WERI-Rb-1 (cell line): Measurements from ENCODE around the gene CCDC137.

Experiments used
- DNase-seq: peaks from one replicate; pipeline ENCODE4 v3.0.0-alpha.2; 2020
- H3K27ac ChIP-seq: fragments of 250-450 bp; sonication (Bioruptor Pico); 2 replicates; pipeline ENCODE4 v1.5.1; 2020; ENCODE audit warnings: mild to moderate bottlenecking, moderate library complexity
- H3K27me3 ChIP-seq: fragments of 250-450 bp; sonication (Bioruptor Pico); 2 replicates; pipeline ENCODE4 v1.5.1; 2021; ENCODE audit warnings: mild to moderate bottlenecking, low read depth, moderate library complexity; ENCODE audit not compliant: insufficient read depth, severe bottlenecking
- H3K36me3 ChIP-seq: fragments of 250-450 bp; sonication (Bioruptor Pico); 2 replicates; pipeline ENCODE4 v1.5.1; 2020; ENCODE audit warnings: mild to moderate bottlenecking, moderate library complexity
- H3K4me3 ChIP-seq: 2 replicates; pipeline ENCODE4 v1.5.1; 2011; ENCODE audit warnings: low read depth, mild to moderate bottlenecking, control low read depth, low read length
- H3K9me3 ChIP-seq: fragments of 250-450 bp; sonication (Bioruptor Pico); 2 replicates; pipeline ENCODE4 v1.5.1; 2021; ENCODE audit warnings: mild to moderate bottlenecking, moderate library complexity; ENCODE audit not compliant: severe bottlenecking
- TF ChIP-seq, protein P1 (sequence below): IDR thresholded peaks from 2 replicates; pipeline ENCODE4 v1.5.1; 2011; ENCODE audit warnings: low read depth, mild to moderate bottlenecking, control low read depth, inconsistent platforms, low read length

CCDC137 gene

DNA sequence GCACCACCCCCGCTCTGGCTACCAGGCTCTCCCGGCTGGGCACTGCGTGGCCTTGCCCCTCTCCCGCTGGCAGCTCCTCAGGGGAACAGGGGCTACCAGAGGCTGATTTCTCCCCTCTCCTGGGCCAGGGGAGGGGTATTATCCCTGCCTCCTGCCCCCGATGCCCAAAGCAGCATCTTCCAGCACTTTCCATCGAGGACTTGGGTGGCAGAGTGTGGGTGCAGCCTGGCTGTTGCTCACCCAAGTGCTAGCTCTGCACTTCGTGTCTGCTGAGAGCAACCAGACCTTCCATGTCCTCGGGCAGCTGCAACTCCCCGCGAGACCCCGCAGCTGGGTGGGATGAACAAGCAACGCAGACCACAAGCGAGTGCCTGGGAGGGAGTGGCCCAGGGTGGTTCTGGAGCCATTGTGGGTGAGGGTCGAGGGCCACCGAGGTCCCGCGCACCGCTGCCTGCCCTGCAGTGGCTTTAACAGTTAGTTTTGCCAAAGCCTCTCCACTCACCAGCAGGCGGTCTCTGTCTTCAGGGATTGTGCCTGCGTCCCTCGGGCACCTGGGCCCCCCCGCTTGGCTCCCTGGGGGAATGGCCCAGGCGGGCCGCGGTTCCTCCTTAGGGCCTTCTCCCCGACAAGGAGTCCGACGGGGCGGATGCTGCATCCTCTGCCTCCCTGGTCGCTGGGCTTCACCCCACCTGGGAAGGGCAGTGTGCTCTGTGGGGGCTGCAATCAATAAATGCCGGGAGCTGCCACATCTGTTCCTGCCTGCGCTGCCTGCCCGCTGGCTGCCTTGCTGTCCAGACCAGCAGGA is 53.9 kb downstream of the CCDC137 start:
- peaks cover 54% of the 10 kb centered on the region for H3K36me3 ChIP-seq
- TF ChIP-seq, protein P1, sequence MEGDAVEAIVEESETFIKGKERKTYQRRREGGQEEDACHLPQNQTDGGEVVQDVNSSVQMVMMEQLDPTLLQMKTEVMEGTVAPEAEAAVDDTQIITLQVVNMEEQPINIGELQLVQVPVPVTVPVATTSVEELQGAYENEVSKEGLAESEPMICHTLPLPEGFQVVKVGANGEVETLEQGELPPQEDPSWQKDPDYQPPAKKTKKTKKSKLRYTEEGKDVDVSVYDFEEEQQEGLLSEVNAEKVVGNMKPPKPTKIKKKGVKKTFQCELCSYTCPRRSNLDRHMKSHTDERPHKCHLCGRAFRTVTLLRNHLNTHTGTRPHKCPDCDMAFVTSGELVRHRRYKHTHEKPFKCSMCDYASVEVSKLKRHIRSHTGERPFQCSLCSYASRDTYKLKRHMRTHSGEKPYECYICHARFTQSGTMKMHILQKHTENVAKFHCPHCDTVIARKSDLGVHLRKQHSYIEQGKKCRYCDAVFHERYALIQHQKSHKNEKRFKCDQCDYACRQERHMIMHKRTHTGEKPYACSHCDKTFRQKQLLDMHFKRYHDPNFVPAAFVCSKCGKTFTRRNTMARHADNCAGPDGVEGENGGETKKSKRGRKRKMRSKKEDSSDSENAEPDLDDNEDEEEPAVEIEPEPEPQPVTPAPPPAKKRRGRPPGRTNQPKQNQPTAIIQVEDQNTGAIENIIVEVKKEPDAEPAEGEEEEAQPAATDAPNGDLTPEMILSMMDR, result no peak
- no peak overlapping the region for H3K27ac ChIP-seq
- H3K4me3 ChIP-seq, result no peak overlapping the region
- no peaks in the 10 kb centered on the region for H3K27me3 ChIP-seq
- DNase-seq, result no peak
- H3K9me3 ChIP-seq, result no peaks in the 10 kb centered on the region

DNA sequence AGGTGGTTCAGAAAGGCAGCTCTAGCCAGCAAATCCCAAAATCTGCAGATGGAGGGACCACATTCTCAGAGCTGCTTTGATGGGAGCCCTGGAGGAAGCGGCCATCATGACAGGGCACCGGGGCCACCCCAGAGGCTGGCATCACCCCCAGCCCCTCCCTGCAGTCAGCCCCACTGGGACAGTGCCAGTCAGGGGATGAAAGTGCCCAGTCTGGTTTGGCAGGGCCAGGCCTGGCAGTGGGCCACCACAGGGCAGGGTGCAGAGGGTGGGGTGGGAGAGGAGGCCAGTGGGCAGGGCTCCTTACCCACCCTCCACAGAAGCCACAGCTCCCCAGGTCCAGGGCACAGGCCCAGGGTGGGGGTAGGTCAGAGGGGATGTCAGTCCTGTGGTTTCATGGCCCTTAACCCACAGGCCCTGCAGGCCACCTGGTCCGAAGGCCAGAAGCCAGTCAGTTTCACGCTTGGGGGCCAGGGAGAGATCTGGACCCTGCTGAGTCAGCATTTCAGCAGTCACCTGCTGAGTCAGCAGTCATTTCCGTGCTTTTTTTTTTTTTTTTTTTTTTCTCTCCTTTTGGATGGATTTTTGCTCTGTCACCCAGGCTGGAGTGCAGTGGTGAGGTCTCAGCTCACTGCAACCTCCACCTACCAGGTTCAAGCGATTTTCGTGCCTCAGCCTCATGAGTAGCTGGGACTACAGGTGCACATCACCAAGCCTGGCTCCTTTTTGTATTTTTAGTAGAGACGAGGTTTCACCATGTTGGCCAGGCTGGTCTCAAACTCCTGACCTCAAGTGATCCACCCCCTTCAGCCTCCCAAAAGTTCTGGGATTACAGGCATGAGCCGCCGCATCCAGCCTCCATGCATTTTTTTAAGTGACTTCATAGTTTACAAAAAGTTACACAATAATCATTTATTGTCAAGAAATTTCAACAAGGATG is 55.9 kb downstream of the CCDC137 start:
- DNase-seq, result no peak
- Histone ChIP-seq H3K27me3 (no peaks in the 10 kb centered on the region), H3K4me3 (no peak overlapping the region), H3K27ac (no peak overlapping the region), H3K36me3 (peaks cover 34% of the 10 kb centered on the region), H3K9me3 (no peaks in the 10 kb centered on the region)
- TF ChIP-seq, protein P1, result no peak
